ENCODE measurements around the gene WNT1.

The WNT1 gene

DNA sequence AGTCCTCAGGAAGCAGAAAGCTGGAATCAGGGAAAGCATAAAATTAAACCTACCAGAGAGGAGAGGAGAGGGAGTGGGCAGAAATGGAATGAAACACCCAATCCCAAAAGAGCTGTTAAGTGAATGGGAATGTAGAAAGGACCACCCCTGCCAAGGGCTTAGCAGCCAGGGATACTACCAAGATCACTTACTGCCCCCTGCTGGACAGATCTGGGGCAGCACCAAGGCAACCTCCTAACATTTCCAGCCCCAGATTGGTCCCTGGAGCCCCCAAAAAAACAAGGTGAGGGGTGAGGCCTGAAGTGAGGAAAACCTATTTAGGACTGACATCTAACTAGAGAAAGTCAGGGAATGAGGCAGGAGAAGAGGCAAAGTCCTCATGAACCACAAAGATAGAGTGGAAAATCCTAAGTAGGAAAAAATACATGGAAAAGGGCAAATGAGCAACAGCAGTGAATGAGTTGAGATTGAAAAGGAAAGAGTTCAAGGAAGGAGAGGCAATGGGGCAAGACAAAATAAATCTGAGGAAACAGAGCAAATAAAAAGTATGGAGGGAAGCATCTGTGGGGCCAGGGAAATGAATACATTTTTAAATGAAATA lies 41.6 kb upstream of the WNT1 start:
- DNase-seq (ENCODE audit: low read depth in 1 of 2, low spot score in 1 of 2): peak in 1 of 2 experiments; percentile 61
- H3K27ac ChIP-seq (replicated peaks): no peak overlapping the region
- TF ChIP-seq, protein P1, sequence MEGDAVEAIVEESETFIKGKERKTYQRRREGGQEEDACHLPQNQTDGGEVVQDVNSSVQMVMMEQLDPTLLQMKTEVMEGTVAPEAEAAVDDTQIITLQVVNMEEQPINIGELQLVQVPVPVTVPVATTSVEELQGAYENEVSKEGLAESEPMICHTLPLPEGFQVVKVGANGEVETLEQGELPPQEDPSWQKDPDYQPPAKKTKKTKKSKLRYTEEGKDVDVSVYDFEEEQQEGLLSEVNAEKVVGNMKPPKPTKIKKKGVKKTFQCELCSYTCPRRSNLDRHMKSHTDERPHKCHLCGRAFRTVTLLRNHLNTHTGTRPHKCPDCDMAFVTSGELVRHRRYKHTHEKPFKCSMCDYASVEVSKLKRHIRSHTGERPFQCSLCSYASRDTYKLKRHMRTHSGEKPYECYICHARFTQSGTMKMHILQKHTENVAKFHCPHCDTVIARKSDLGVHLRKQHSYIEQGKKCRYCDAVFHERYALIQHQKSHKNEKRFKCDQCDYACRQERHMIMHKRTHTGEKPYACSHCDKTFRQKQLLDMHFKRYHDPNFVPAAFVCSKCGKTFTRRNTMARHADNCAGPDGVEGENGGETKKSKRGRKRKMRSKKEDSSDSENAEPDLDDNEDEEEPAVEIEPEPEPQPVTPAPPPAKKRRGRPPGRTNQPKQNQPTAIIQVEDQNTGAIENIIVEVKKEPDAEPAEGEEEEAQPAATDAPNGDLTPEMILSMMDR (IDR thresholded peaks at IDR 0.05; ENCODE audit: insufficient read depth, low read length): peak; percentile 93
- TF ChIP-seq, protein P2, sequence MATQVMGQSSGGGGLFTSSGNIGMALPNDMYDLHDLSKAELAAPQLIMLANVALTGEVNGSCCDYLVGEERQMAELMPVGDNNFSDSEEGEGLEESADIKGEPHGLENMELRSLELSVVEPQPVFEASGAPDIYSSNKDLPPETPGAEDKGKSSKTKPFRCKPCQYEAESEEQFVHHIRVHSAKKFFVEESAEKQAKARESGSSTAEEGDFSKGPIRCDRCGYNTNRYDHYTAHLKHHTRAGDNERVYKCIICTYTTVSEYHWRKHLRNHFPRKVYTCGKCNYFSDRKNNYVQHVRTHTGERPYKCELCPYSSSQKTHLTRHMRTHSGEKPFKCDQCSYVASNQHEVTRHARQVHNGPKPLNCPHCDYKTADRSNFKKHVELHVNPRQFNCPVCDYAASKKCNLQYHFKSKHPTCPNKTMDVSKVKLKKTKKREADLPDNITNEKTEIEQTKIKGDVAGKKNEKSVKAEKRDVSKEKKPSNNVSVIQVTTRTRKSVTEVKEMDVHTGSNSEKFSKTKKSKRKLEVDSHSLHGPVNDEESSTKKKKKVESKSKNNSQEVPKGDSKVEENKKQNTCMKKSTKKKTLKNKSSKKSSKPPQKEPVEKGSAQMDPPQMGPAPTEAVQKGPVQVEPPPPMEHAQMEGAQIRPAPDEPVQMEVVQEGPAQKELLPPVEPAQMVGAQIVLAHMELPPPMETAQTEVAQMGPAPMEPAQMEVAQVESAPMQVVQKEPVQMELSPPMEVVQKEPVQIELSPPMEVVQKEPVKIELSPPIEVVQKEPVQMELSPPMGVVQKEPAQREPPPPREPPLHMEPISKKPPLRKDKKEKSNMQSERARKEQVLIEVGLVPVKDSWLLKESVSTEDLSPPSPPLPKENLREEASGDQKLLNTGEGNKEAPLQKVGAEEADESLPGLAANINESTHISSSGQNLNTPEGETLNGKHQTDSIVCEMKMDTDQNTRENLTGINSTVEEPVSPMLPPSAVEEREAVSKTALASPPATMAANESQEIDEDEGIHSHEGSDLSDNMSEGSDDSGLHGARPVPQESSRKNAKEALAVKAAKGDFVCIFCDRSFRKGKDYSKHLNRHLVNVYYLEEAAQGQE (IDR thresholded peaks at IDR 0.05; ENCODE audit: insufficient replicate concordance, low read depth): no peak
- H3K27me3 ChIP-seq (ENCODE audit: insufficient read depth, poor library complexity, severe bottlenecking): no peaks in the 10 kb centered on the region
- no peak overlapping the region for H3K4me3 ChIP-seq (replicated peaks; ENCODE audit: insufficient read depth, low read length)

DNA sequence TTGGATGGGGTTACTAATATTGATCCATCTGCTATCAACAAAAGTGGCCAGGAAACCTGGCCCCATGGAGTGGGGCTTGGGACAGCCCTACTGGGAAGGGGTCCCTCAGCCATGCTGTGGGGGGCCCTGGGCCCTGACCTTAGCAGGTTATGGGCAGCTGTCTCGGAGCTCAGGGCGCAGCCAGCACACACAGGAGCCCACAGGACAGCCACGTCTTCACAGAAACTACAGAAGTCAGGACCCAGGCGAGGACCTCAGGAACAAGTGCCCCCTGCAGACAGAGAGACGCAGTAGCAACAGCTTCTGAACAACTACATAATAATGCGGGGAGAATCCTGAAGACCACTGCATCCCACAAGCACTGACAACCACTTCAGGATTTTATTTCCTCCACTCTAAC lies 41.0 kb upstream of the WNT1 start:
- Histone ChIP-seq H3K4me3 (replicated peaks; ENCODE audit: insufficient read depth, low read length) (no peak overlapping the region), H3K27me3 (ENCODE audit: insufficient read depth, poor library complexity, severe bottlenecking) (no peaks in the 10 kb centered on the region), H3K27ac (replicated peaks) (no peak overlapping the region)
- no peak for DNase-seq (ENCODE audit: low read depth in 1 of 2, low spot score in 1 of 2)
- TF ChIP-seq, protein P2 (IDR thresholded peaks at IDR 0.05; ENCODE audit: insufficient replicate concordance, low read depth): no peak
- no peak for TF ChIP-seq SPI1 (IDR thresholded peaks at IDR 0.05; ENCODE audit: borderline replicate concordance, low read depth)
- TF ChIP-seq, protein P1 (IDR thresholded peaks at IDR 0.05; ENCODE audit: insufficient read depth, low read length): no peak
- no peak for TF ChIP-seq GABPA (IDR thresholded peaks at IDR 0.05; ENCODE audit: low read depth)
- no peak for TF ChIP-seq POLR2AphosphoS5 (IDR thresholded peaks at IDR 0.05; ENCODE audit: low read depth)

DNA sequence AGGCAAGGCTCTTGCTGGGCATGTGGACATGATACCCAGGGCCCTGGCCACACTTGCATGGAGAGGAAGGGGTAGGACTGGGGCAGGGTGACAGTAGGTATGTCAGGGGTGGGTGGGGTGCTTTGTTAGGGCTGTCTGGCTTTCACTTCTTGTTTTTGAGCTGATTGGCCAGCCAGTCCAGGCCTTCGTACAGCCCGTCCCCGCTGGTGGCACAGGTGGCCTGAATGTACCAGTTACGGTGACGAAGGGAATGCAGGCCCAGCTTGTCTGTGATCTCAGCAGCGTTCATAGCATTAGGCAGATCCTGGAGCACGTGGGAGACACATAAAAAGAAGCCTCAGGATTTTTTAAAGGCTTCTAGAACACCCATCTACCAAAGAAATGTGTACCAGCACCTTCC lies 39.3 kb upstream of the WNT1 start:
- TF ChIP-seq, protein P1 (IDR thresholded peaks at IDR 0.05; ENCODE audit: insufficient read depth, low read length): no peak
- TF ChIP-seq, protein P2 (IDR thresholded peaks at IDR 0.05; ENCODE audit: insufficient replicate concordance, low read depth): no peak
- TF ChIP-seq GABPA (IDR thresholded peaks at IDR 0.05; ENCODE audit: low read depth): no peak
- TF ChIP-seq POLR2AphosphoS5 (IDR thresholded peaks at IDR 0.05; ENCODE audit: low read depth): no peak
- TF ChIP-seq SPI1 (IDR thresholded peaks at IDR 0.05; ENCODE audit: borderline replicate concordance, low read depth): no peak
- no peaks in the 10 kb centered on the region for H3K27me3 ChIP-seq (ENCODE audit: insufficient read depth, poor library complexity, severe bottlenecking)
- DNase-seq (ENCODE audit: low read depth in 1 of 2, low spot score in 1 of 2): no peak
- no peak overlapping the region for H3K27ac ChIP-seq (replicated peaks)
- no peak overlapping the region for H3K4me3 ChIP-seq (replicated peaks; ENCODE audit: insufficient read depth, low read length)
